H1 (cell line): ENCODE measurements around the gene CBY1. TPM values are rescaled to one million over a fixed set of nuclear protein-coding genes. Genes with fewer than 3 reads are reported as not detected.
A peak's percentile ranks its signal among the peaks of the same experiment; 100 is the strongest.

Experiments
- CTCF ChIA-PET: fragments of 300-600 bp; sonication (Branson Sonifier 250); formaldehyde crosslinking; loops from one replicate; lab custom pipeline; 2021; ENCODE audit not compliant: partially characterized antibody; lab: Charles Lee
- POLR2A ChIA-PET: fragments of 300-600 bp; sonication (Branson Sonifier 250); formaldehyde crosslinking; loops from one replicate; lab custom pipeline; 2021; ENCODE audit warnings: inconsistent platforms; ENCODE audit not compliant: partially characterized antibody; lab: Charles Lee
- DNase-seq, 2 experiments: peaks; one replicate each; pipeline versions ENCODE4 v3.0.0 to v3.0.0-alpha.2; 2010 to 2022; ENCODE audit warnings: low spot score in 2 of 2, low read depth in 1 of 2, mixed read lengths in 1 of 2
- FAIRE-seq: peaks from 2 replicates; lab custom pipeline; 2011; peaks lifted over from hg19 to GRCh38; lab: Jason Lieb, UNC
- H2AFZ ChIP-seq: 2 replicates; pipeline ENCODE4 v1.8.1; 2012; ENCODE audit warnings: low read length, inconsistent platforms
- H2AK5ac ChIP-seq: 2 replicates; pipeline ENCODE4 v1.6.1; 2013; ENCODE audit warnings: low read depth, low read length
- H2BK120ac ChIP-seq: replicated peaks from 2 replicates; pipeline ENCODE3; 2013; ENCODE audit warnings: low read depth, low read length, inconsistent platforms
- H2BK12ac ChIP-seq: 2 replicates; pipeline ENCODE4 v1.6.1; 2013; ENCODE audit warnings: low read depth, low read length
- H2BK15ac ChIP-seq: 2 replicates; pipeline ENCODE4 v1.6.1; 2013; ENCODE audit warnings: low read length
- H2BK20ac ChIP-seq: 2 replicates; pipeline ENCODE4 v1.6.1; 2013; ENCODE audit warnings: low read length
- H2BK5ac ChIP-seq: 2 replicates; pipeline ENCODE4 v1.6.1; 2013; ENCODE audit warnings: low read depth, low read length
- H3K14ac ChIP-seq: 2 replicates; pipeline ENCODE4 v1.6.1; 2013; ENCODE audit warnings: inconsistent platforms; ENCODE audit not compliant: insufficient read length
- H3K18ac ChIP-seq: 2 replicates; pipeline ENCODE4 v1.6.1; 2013; ENCODE audit warnings: low read length; ENCODE audit errors: extremely low read depth
- H3K23ac ChIP-seq: 2 replicates; pipeline ENCODE4 v1.6.1; 2013; ENCODE audit warnings: inconsistent platforms; ENCODE audit not compliant: insufficient read length
- H3K23me2 ChIP-seq: 2 replicates; pipeline ENCODE4 v1.6.1; 2013; ENCODE audit warnings: low read depth, low read length
- H3K27ac ChIP-seq: 2 replicates; pipeline ENCODE4 v1.6.1; 2011; ENCODE audit warnings: low read depth, low read length, inconsistent platforms
- H3K27me3 ChIP-seq, 4 experiments: replicated peaks in 1 of 4; 1 replicate in 1 of 4; 2 replicates in 3 of 4; pipeline versions ENCODE4 v1.6.1 to v1.8.1; 2011 to 2013; ENCODE audit warnings: low read length in 3 of 4, mild to moderate bottlenecking in 3 of 4, inconsistent platforms in 2 of 4, mixed read lengths in 2 of 4, moderate library complexity in 1 of 4; ENCODE audit not compliant: control insufficient read depth in 3 of 4, insufficient read depth in 3 of 4; ENCODE audit errors: extremely low read depth in 1 of 4
- H3K36me3 ChIP-seq, 4 experiments: 2 replicates each; pipeline versions ENCODE4 v1.6.1 to v1.8.1; 2011 to 2013; ENCODE audit warnings: mild to moderate bottlenecking in 4 of 4, low read length in 3 of 4, moderate library complexity in 2 of 4, control low read depth in 1 of 4, inconsistent platforms in 1 of 4; ENCODE audit not compliant: insufficient read depth in 4 of 4, control insufficient read depth in 2 of 4
- H3K4ac ChIP-seq: replicated peaks from 2 replicates; pipeline ENCODE3; 2013; ENCODE audit warnings: low read length, low read depth, mixed read lengths, inconsistent platforms; ENCODE audit not compliant: insufficient read length
- H3K4me1 ChIP-seq, 4 experiments: replicated peaks in 1 of 4; 1 replicate in 1 of 4; 2 replicates in 3 of 4; pipeline versions ENCODE4 v1.6.1 to v1.8.1; 2011 to 2013; ENCODE audit warnings: low read length in 3 of 4, inconsistent platforms in 2 of 4, mixed read lengths in 1 of 4; ENCODE audit not compliant: insufficient read depth in 4 of 4, control insufficient read depth in 3 of 4
- H3K4me2 ChIP-seq, 2 experiments: 2 replicates each; pipeline versions ENCODE4 v1.6.1 to v1.8.1; 2011 to 2013; ENCODE audit warnings: low read depth in 2 of 2, low read length in 2 of 2, control low read depth in 1 of 2, inconsistent platforms in 1 of 2, mild to moderate bottlenecking in 1 of 2; ENCODE audit not compliant: insufficient read depth in 1 of 2
- H3K4me3 ChIP-seq, 4 experiments: fragments of 200-600, 300-600 bp in 1 of 4; sonication (generic), shearing (Covaris generic), sonication (Bioruptor Twin) in 1 of 4; 2 replicates each; pipeline versions ENCODE4 v1.5.1 to v1.8.1; 2011 to 2016; ENCODE audit warnings: low read length in 4 of 4, low read depth in 3 of 4, control low read depth in 2 of 4, inconsistent platforms in 2 of 4, mild to moderate bottlenecking in 2 of 4, mixed read lengths in 1 of 4, moderate library complexity in 1 of 4; ENCODE audit not compliant: insufficient read depth in 2 of 4; ENCODE audit errors: extremely low read depth in 1 of 4
- H3K56ac ChIP-seq: replicated peaks from 2 replicates; pipeline ENCODE3; 2013; ENCODE audit warnings: low read depth, mild to moderate bottlenecking, mixed read lengths, low read length, inconsistent platforms; ENCODE audit not compliant: insufficient read length
- H3K79me1 ChIP-seq: 2 replicates; pipeline ENCODE4 v1.6.1; 2013; ENCODE audit warnings: low read depth, low read length, control low read depth
- H3K79me2 ChIP-seq, 2 experiments: 2 replicates each; pipeline versions ENCODE4 v1.6.1 to v1.8.1; 2012 to 2013; ENCODE audit warnings: low read length in 2 of 2, mild to moderate bottlenecking in 2 of 2, inconsistent platforms in 1 of 2; ENCODE audit not compliant: insufficient read depth in 2 of 2, control insufficient read depth in 1 of 2
- H3K9ac ChIP-seq, 4 experiments: replicated peaks in 1 of 4; 1 replicate in 1 of 4; 2 replicates in 3 of 4; pipeline versions ENCODE4 v1.6.1 to v1.8.1; 2011 to 2013; ENCODE audit warnings: low read depth in 3 of 4, low read length in 3 of 4, control low read depth in 2 of 4, mild to moderate bottlenecking in 2 of 4, moderate library complexity in 2 of 4, inconsistent platforms in 1 of 4; ENCODE audit errors: extremely low read depth in 1 of 4
- H3K9me3 ChIP-seq, 2 experiments: 2 replicates each; pipeline versions ENCODE4 v1.6.1 to v1.8.1; 2012 to 2013; ENCODE audit warnings: mild to moderate bottlenecking in 2 of 2, moderate library complexity in 2 of 2, control low read depth in 1 of 2, inconsistent platforms in 1 of 2, low read depth in 1 of 2, low read length in 1 of 2, mixed read lengths in 1 of 2; ENCODE audit not compliant: insufficient read depth in 2 of 2
- H4K20me1 ChIP-seq, 2 experiments: replicated peaks in 1 of 2; 2 replicates each; pipeline versions ENCODE3 to v1.8.1; 2011 to 2013; ENCODE audit warnings: inconsistent platforms in 2 of 2, low read length in 2 of 2, mild to moderate bottlenecking in 1 of 2; ENCODE audit not compliant: insufficient read depth in 2 of 2, control insufficient read depth in 1 of 2
- H4K5ac ChIP-seq: 2 replicates; pipeline ENCODE4 v1.6.1; 2013; ENCODE audit warnings: low read length, low read depth, mixed read lengths, inconsistent platforms; ENCODE audit not compliant: insufficient read length
- H4K8ac ChIP-seq: 2 replicates; pipeline ENCODE4 v1.8.0; 2013; ENCODE audit warnings: mild to moderate bottlenecking, moderate library complexity, low read length, inconsistent platforms; ENCODE audit not compliant: insufficient read depth; ENCODE audit errors: extremely low read depth
- H4K91ac ChIP-seq: replicated peaks from 2 replicates; pipeline ENCODE3; 2013; ENCODE audit warnings: low read length, mixed read lengths, inconsistent platforms; ENCODE audit not compliant: insufficient read length
- FOSL1 ChIP-seq: IDR thresholded peaks from 2 replicates; pipeline ENCODE4 v1.6.1; 2011; ENCODE audit warnings: mild to moderate bottlenecking, low read depth, low read length, moderate library complexity; ENCODE audit not compliant: insufficient read depth
- SIRT6 ChIP-seq: IDR thresholded peaks from one replicate; pipeline ENCODE4 v1.7.1; 2012; ENCODE audit warnings: low read length, inconsistent platforms
- TBP ChIP-seq: IDR thresholded peaks from 2 replicates; pipeline ENCODE4 v1.6.1; 2011; ENCODE audit warnings: low read depth, low read length, improper control_type of control experiment
- WGBS, 2 experiments: shearing (Covaris generic) in 1 of 2; methylation state at CpG; one replicate each; pipeline versions ENCODE4 v1.1.6 to v1.1.7; 2013 to 2015; ENCODE audit warnings: low lambda C conversion rate in 2 of 2, mixed read lengths in 2 of 2, inconsistent platforms in 1 of 2, low coverage in 1 of 2, missing lambda C conversion rate in 1 of 2; ENCODE audit not compliant: insufficient replicate concordance in 2 of 2, insufficient coverage in 1 of 2, insufficient read length in 1 of 2; ENCODE audit errors: extremely low coverage in 1 of 2, missing lambda C conversion rate in 1 of 2; 5-methylcytosine and 5-hydroxymethylcytosine counted together
- polyA plus RNA-seq, 7 experiments: library from polyadenylated mRNA; depleted of rRNA in 3 of 7; stranded (reverse) in 5 of 7; unstranded in 2 of 7; fragments of >200 nt in 5 of 7; fragments of 200-250 nt in 2 of 7; gene quantifications; 1 replicate in 5 of 7; 2 replicates in 1 of 7; 4 replicates in 1 of 7; pipeline versions ENCODE4 v1.2.1 to v1.2.3, GENCODE V29; 2011 to 2013; ENCODE audit warnings: missing spikeins in 2 of 7, mixed read lengths in 2 of 7
- total RNA-seq: library from RNA; stranded (reverse); fragmentation: NEBNext Ultra II Directional; extraction: Animal tissue kit (Norgen Biotek cat#: 25700); gene quantifications from 2 replicates; pipeline ENCODE4 v1.2.1, GENCODE V29; 2021

The CBY1 gene
- total and polyA plus RNA-seq, 2 of the 8 experiments (the other 6 are each of a cell fraction or from before 2014, with no cell fraction given), result 23.2 to 30.2 TPM

- DNase-seq (no peak), FAIRE-seq (no peak)
- H2BK20ac ChIP-seq, result no peak overlapping the region
- no peak overlapping the region for H4K91ac ChIP-seq
- no peak overlapping the region for H2AFZ ChIP-seq
- peaks cover 0 to 5% of the 10 kb centered on the region in 2 experiments for H4K20me1 ChIP-seq
- H4K8ac ChIP-seq, result no peak overlapping the region
- H3K4me3 ChIP-seq, result no peak overlapping the region
- no peak overlapping the region for H2BK12ac ChIP-seq
- H3K79me2 ChIP-seq, result peaks cover 0 to 28% of the 10 kb centered on the region in 2 experiments; a peak in 2 of 4 replicates
- no peak overlapping the region for H3K56ac ChIP-seq
- H3K79me1 ChIP-seq, result peaks cover 9% of the 10 kb centered on the region; the same call in 1 of the 2 replicates
- no peaks in the 10 kb centered on the region for H3K9me3 ChIP-seq
- no peaks in the 10 kb centered on the region; a peak in 1 of 7 replicates for H3K4me1 ChIP-seq
- no peak overlapping the region for H2BK120ac ChIP-seq
- no peaks in the 10 kb centered on the region for H3K23me2 ChIP-seq
- ChIA-PET CTCF (interaction anchor here (1.0 to 1.9 kb wide), 2 partner anchors 13 to 39 kb away, joined by 3 to 5 read pairs; partner anchors contain the start of gene TOMM22), POLR2A (interaction anchor here (13.1 kb wide), 1 partner anchor 11 kb away, joined by 123 read pairs; the partner anchor contains the start of gene TOMM22)
- no peak overlapping the region for H2BK5ac ChIP-seq
- no peak overlapping the region for H3K14ac ChIP-seq
- 94% methylated on average over 2 of the region's 2 CpGs; no CpG with 5 or more reads in 1 of the 2 experiments for WGBS, 2 experiments
- TF ChIP-seq FOSL1 (no peak), TBP (no peak), SIRT6 (no peak)
- no peak overlapping the region for H4K5ac ChIP-seq
- H3K4ac ChIP-seq, result no peak overlapping the region
- no peak overlapping the region for H2BK15ac ChIP-seq
- H3K27me3 ChIP-seq, result no peaks in the 10 kb centered on the region
- no peak overlapping the region for H3K18ac ChIP-seq
- H3K4me2 ChIP-seq, result no peak overlapping the region
- H3K9ac ChIP-seq, result no peak overlapping the region
- no peak overlapping the region for H3K27ac ChIP-seq
- H3K36me3 ChIP-seq, result peaks cover 0 to under 1% (median 0%) of the 10 kb centered on the region in 4 experiments; a peak in 2 of 8 replicates
- H2AK5ac ChIP-seq, result 0 out of 2 replicates have a peak overlapping the region, but pooled peaks have one; percentile 18
- no peak overlapping the region for H3K23ac ChIP-seq
These were observed 37.6 kb downstream of the CBY1 start for GRCh38 chr22:38694049-38694448.
